Dermis microvascular lymphatic vessel endothelial cell (primary cell): ENCODE data around the gene FGD2. TPM values are rescaled to one million over a fixed set of nuclear protein-coding genes. Genes with fewer than 3 reads are reported as not detected.
A peak's percentile ranks its signal among the peaks of the same experiment; 100 is the strongest.
"Not testable (repeated sequence)": the region's sequence is repeated elsewhere in the genome, so short reads cannot be mapped to it uniquely, and the experiment has no call there.

Experiments
- DNase-seq, 2 donors: peaks; one replicate each; pipeline versions ENCODE4 v3.0.0 to v3.0.0-alpha.2; 2010; ENCODE audit warnings: low read depth in 2 of 2
- total RNA-seq: library from RNA; depleted of rRNA; stranded (reverse); fragments of >200 nt; gene quantifications from 2 replicates; pipeline ENCODE4 v1.2.1, GENCODE V29; 2014

The FGD2 gene
- total RNA-seq, 1 donor from 2014 or later: not detected

- no peak for DNase-seq
These were observed 33.1 kb downstream of the FGD2 start for GRCh38 chr6:37038292-37039198.

GRCh38 chr6:37039958-37040357 lies 34.5 kb downstream of the FGD2 start:
- DNase-seq: no peak

- no peak for DNase-seq
These were observed 36.1 kb downstream of the FGD2 start for GRCh38 chr6:37041521-37041920.

GRCh38 chr6:37042150-37042549 lies 36.7 kb downstream of the FGD2 start:
- no peak for DNase-seq

- not testable (repeated sequence) for DNase-seq
These were observed 37.6 kb downstream of the FGD2 start for GRCh38 chr6:37043091-37043490.

GRCh38 chr6:37047346-37047688 lies 41.9 kb downstream of the FGD2 start:
- DNase-seq: no peak

- no peak for DNase-seq
These were observed 42.4 kb downstream of the FGD2 start for GRCh38 chr6:37047689-37048402.

GRCh38 chr6:37048403-37048850 lies 43.0 kb downstream of the FGD2 start:
- no peak for DNase-seq

GRCh38 chr6:37048851-37049757 lies 43.6 kb downstream of the FGD2 start:
- peak; percentile 14 to 69 for DNase-seq

GRCh38 chr6:37049758-37050044 lies 44.2 kb downstream of the FGD2 start:
- no peak for DNase-seq

GRCh38 chr6:37050045-37050853 lies 44.8 kb downstream of the FGD2 start:
- no peak for DNase-seq

- no peak for DNase-seq
These were observed 45.3 kb downstream of the FGD2 start for GRCh38 chr6:37050854-37051137.

- peak; percentile 39 to 75 for DNase-seq
These were observed 45.9 kb downstream of the FGD2 start for GRCh38 chr6:37051138-37052026.

GRCh38 chr6:37052027-37052628 lies 46.7 kb downstream of the FGD2 start:
- no peak for DNase-seq

- DNase-seq: no peak
These were observed 48.2 kb downstream of the FGD2 start for GRCh38 chr6:37053683-37054082.

GRCh38 chr6:37054171-37054570 lies 48.7 kb downstream of the FGD2 start:
- DNase-seq: no peak

GRCh38 chr6:37054580-37054979 lies 49.1 kb downstream of the FGD2 start:
- no peak for DNase-seq

GRCh38 chr6:37056112-37056403 lies 50.6 kb downstream of the FGD2 start:
- DNase-seq: no peak

GRCh38 chr6:37056439-37057127 lies 51.1 kb downstream of the FGD2 start:
- no peak for DNase-seq

- DNase-seq: no peak
These were observed 51.6 kb downstream of the FGD2 start for GRCh38 chr6:37057128-37057471.
